IMR-90 (cell line): ENCODE data around the gene KLKB1. TPM values are rescaled to one million over a fixed set of nuclear protein-coding genes. Genes with fewer than 3 reads are reported as not detected.

Source experiments
- ATAC-seq: fragments of 200-7000 bp; cut with Tn5 transposase; 2 replicates; pipeline ENCODE4 v1.9.1; 2020; ENCODE audit warnings: low read depth, mild to moderate bottlenecking, moderate library complexity
- BruUV-seq: library from RNA; stranded (reverse); fragments of 400-500 nt; replicated peaks from 2 replicates; lab custom pipeline; 2021; lab: Mats Ljungman, UMichigan
- CTCF ChIA-PET: fragments of 300-600 bp; formaldehyde crosslinking; extraction: SDS; loops from one replicate; lab custom pipeline; 2021; ENCODE audit warnings: antibody characterized with exemption; lab: Yijun Ruan, JAX
- POLR2A ChIA-PET: fragments of 300-600 bp; sonication (Branson Sonifier 250); formaldehyde crosslinking; loops from one replicate; lab custom pipeline; 2022; ENCODE audit warnings: antibody characterized with exemption; ENCODE audit not compliant: unreplicated experiment; lab: Charles Lee
- DNase-seq: peaks from one replicate; pipeline ENCODE4 v3.0.0; 2013
- H2AFZ ChIP-seq: replicated peaks from 2 replicates; pipeline ENCODE3; 2013; ENCODE audit warnings: low read length, mild to moderate bottlenecking; ENCODE audit not compliant: poor library complexity
- H2AK5ac ChIP-seq: 2 replicates; pipeline ENCODE4 v1.6.1; 2013; ENCODE audit warnings: low read depth, low read length, inconsistent platforms
- H2AK9ac ChIP-seq: replicated peaks from 2 replicates; pipeline ENCODE3; 2013; ENCODE audit warnings: mild to moderate bottlenecking, low read depth, low read length, moderate library complexity; ENCODE audit not compliant: poor library complexity
- H2BK120ac ChIP-seq: 2 replicates; pipeline ENCODE4 v1.6.1; 2013; ENCODE audit warnings: low read depth, low read length, inconsistent platforms
- H2BK15ac ChIP-seq: 3 replicates; pipeline ENCODE4 v1.6.1; 2013; ENCODE audit warnings: low read depth, low read length, inconsistent platforms
- H2BK20ac ChIP-seq: 2 replicates; pipeline ENCODE4 v1.6.1; 2013; ENCODE audit warnings: low read depth, mild to moderate bottlenecking, inconsistent platforms, low read length, moderate library complexity
- H2BK5ac ChIP-seq: 2 replicates; pipeline ENCODE4 v1.6.1; 2013; ENCODE audit warnings: mild to moderate bottlenecking, low read depth, low read length, inconsistent platforms; ENCODE audit not compliant: poor library complexity, severe bottlenecking
- H3K14ac ChIP-seq: replicated peaks from 2 replicates; pipeline ENCODE4 v1.6.1; 2013; ENCODE audit warnings: low read depth, low read length, inconsistent platforms
- H3K18ac ChIP-seq: 2 replicates; pipeline ENCODE4 v1.6.1; 2013; ENCODE audit warnings: low read depth, low read length, control low read depth
- H3K23ac ChIP-seq: 2 replicates; pipeline ENCODE4 v1.6.1; 2013; ENCODE audit warnings: low read depth, low read length, inconsistent platforms
- H3K27ac ChIP-seq: 2 replicates; pipeline ENCODE4 v1.5.1; 2013; ENCODE audit warnings: mild to moderate bottlenecking, control low read depth, low read length; ENCODE audit not compliant: insufficient read depth
- H3K27me3 ChIP-seq: 2 replicates; pipeline ENCODE4 v1.6.1; 2013; ENCODE audit warnings: low read length; ENCODE audit not compliant: control insufficient read depth, insufficient read depth
- H3K36me3 ChIP-seq: 2 replicates; pipeline ENCODE4 v1.6.1; 2013; ENCODE audit warnings: low read length, mixed read lengths; ENCODE audit not compliant: control insufficient read depth, insufficient read depth
- H3K4ac ChIP-seq: 2 replicates; pipeline ENCODE4 v1.6.1; 2013; ENCODE audit warnings: low read depth, low read length, inconsistent platforms
- H3K4me1 ChIP-seq: 2 replicates; pipeline ENCODE4 v1.6.1; 2013; ENCODE audit warnings: low read length, mixed read lengths; ENCODE audit not compliant: control insufficient read depth, insufficient read depth
- H3K4me2 ChIP-seq: 2 replicates; pipeline ENCODE4 v1.6.1; 2013; ENCODE audit warnings: low read depth, mild to moderate bottlenecking, control low read depth, low read length, moderate library complexity
- H3K4me3 ChIP-seq: 2 replicates; pipeline ENCODE4 v1.5.1; 2013; ENCODE audit warnings: low read depth, mild to moderate bottlenecking, control low read depth, low read length, moderate library complexity; ENCODE audit not compliant: insufficient read depth
- H3K56ac ChIP-seq: 2 replicates; pipeline ENCODE4 v1.6.1; 2013; ENCODE audit warnings: low read length, inconsistent platforms; ENCODE audit not compliant: insufficient read depth; ENCODE audit errors: extremely low read depth
- H3K79me1 ChIP-seq, 2 experiments: 2 replicates each; pipeline ENCODE4 v1.6.1; 2013; ENCODE audit warnings: low read length in 2 of 2, inconsistent platforms in 1 of 2, low read depth in 1 of 2
- H3K9ac ChIP-seq: 2 replicates; pipeline ENCODE4 v1.6.1; 2013; ENCODE audit warnings: low read depth, low read length, control low read depth
- H3K9me1 ChIP-seq: 2 replicates; pipeline ENCODE4 v1.6.1; 2013; ENCODE audit warnings: low read length, inconsistent platforms; ENCODE audit not compliant: insufficient read depth
- H3K9me3 ChIP-seq: 2 replicates; pipeline ENCODE4 v1.6.1; 2013; ENCODE audit warnings: low read length; ENCODE audit not compliant: control insufficient read depth, insufficient read depth
- H4K20me1 ChIP-seq: 2 replicates; pipeline ENCODE4 v1.6.1; 2013; ENCODE audit warnings: low read length, inconsistent platforms; ENCODE audit not compliant: insufficient read depth
- H4K5ac ChIP-seq: 2 replicates; pipeline ENCODE4 v1.6.1; 2013; ENCODE audit warnings: mild to moderate bottlenecking, low read depth, low read length, control low read depth
- H4K8ac ChIP-seq, 2 experiments: 2 replicates each; pipeline ENCODE4 v1.6.1; 2013; ENCODE audit warnings: low read depth in 2 of 2, low read length in 2 of 2, control low read depth in 1 of 2, inconsistent platforms in 1 of 2
- H4K91ac ChIP-seq: 2 replicates; pipeline ENCODE4 v1.6.1; 2013; ENCODE audit warnings: low read depth, low read length, inconsistent platforms; ENCODE audit not compliant: insufficient read depth
- CEBPB ChIP-seq: IDR thresholded peaks from 2 replicates; pipeline ENCODE4 v1.6.1; 2012; ENCODE audit warnings: low read depth, low read length, improper control_type of control experiment
- CHD1 ChIP-seq: IDR thresholded peaks from 2 replicates; pipeline ENCODE4 v1.6.1; 2012; ENCODE audit warnings: low read depth, low read length, improper control_type of control experiment
- ELK1 ChIP-seq: fragments of 150-350 bp; IDR thresholded peaks from 2 replicates; pipeline ENCODE4 v1.6.1; 2016; ENCODE audit warnings: low read depth, mild to moderate bottlenecking, low read length, moderate library complexity, borderline replicate concordance
- FOS ChIP-seq: fragments of 150-350 bp; IDR thresholded peaks from 2 replicates; pipeline ENCODE4 v1.6.1; 2016; ENCODE audit warnings: low read depth, low read length
- MAFK ChIP-seq: IDR thresholded peaks from 2 replicates; pipeline ENCODE4 v1.6.1; 2012; ENCODE audit warnings: low read depth, low read length, improper control_type of control experiment
- MAZ ChIP-seq: IDR thresholded peaks from 2 replicates; pipeline ENCODE4 v1.6.1; 2012; ENCODE audit warnings: low read depth, mild to moderate bottlenecking, low read length, improper control_type of control experiment, moderate library complexity, borderline replicate concordance
- MXI1 ChIP-seq: IDR thresholded peaks from 2 replicates; pipeline ENCODE4 v1.6.1; 2012; ENCODE audit warnings: low read depth, mild to moderate bottlenecking, low read length, moderate library complexity, borderline replicate concordance
- NFE2L2 ChIP-seq: fragments of 150-350 bp; IDR thresholded peaks from 2 replicates; pipeline ENCODE4 v1.6.1; 2016; ENCODE audit warnings: low read depth, mild to moderate bottlenecking, low read length
- POLR2A ChIP-seq: IDR thresholded peaks from 2 replicates; pipeline ENCODE4 v1.6.1; 2012; ENCODE audit warnings: mild to moderate bottlenecking, low read depth, low read length
- RAD21 ChIP-seq: IDR thresholded peaks from 2 replicates; pipeline ENCODE4 v1.6.1; 2012; ENCODE audit warnings: low read length, improper control_type of control experiment
- RCOR1 ChIP-seq: IDR thresholded peaks from 2 replicates; pipeline ENCODE4 v1.6.1; 2012; ENCODE audit warnings: mild to moderate bottlenecking, low read length, improper control_type of control experiment; ENCODE audit not compliant: insufficient replicate concordance
- RFX5 ChIP-seq: IDR thresholded peaks from 2 replicates; pipeline ENCODE4 v1.8.0; 2012; ENCODE audit warnings: low read depth, mild to moderate bottlenecking, low read length, moderate library complexity
- SMC3 ChIP-seq: fragments of 150-350 bp; IDR thresholded peaks from 2 replicates; pipeline ENCODE4 v1.6.1; 2016; ENCODE audit warnings: low read depth, mild to moderate bottlenecking, antibody characterized with exemption, low read length, moderate library complexity
- WGBS, 2 experiments: methylation state at CpG; one replicate each; pipeline versions ENCODE4 v1.1.5 to v1.1.7; 2013; ENCODE audit warnings: missing lambda C conversion rate in 2 of 2; ENCODE audit not compliant: insufficient read length in 1 of 2; ENCODE audit errors: extremely low coverage in 2 of 2; 5-methylcytosine and 5-hydroxymethylcytosine counted together
- dilution Hi-C: fragments of 300-500 bp; cut with HindIII; formaldehyde crosslinking; loops from one replicate; pipeline ENCODE4 v1.14.3; 2018; ENCODE audit warnings: low sequenced_read_pairs; ENCODE audit not compliant: unreplicated experiment
- in situ Hi-C: fragments of 300-500 bp; cut with MboI; formaldehyde crosslinking; loops from 3 replicates; pipeline ENCODE4 v1.14.3; 2019; ENCODE audit warnings: low sequenced_read_pairs, inconsistent platforms, mixed read lengths
- intact Hi-C: fragments of 100-400 bp; cut with micrococcal nuclease; formaldehyde crosslinking; loops from 2 replicates; pipeline ENCODE4 v1.10.0; 2022
- polyA plus RNA-seq, 3 experiments: library from polyadenylated mRNA; depleted of rRNA; stranded (reverse); fragments of >200 nt; gene quantifications; 2 replicates each; pipeline ENCODE4 v1.2.3, GENCODE V29; 2012; ENCODE audit warnings: low replicate concordance in 1 of 3
- total RNA-seq: library from RNA; depleted of rRNA; stranded (reverse); fragments of >200 nt; gene quantifications from 2 replicates; pipeline ENCODE4 v1.2.3, GENCODE V29; 2012

Gene KLKB1
- total and polyA plus RNA-seq, 2 of the 4 experiments (the other 2 are of a cell fraction) = 0.03 TPM; not detected in 1

- no peaks in the 10 kb centered on the region for H3K36me3 ChIP-seq
- H3K4me1 ChIP-seq = no peaks in the 10 kb centered on the region
- no peaks in the 10 kb centered on the region for H3K9me3 ChIP-seq
- H2AK9ac ChIP-seq = no peak overlapping the region
- H2BK15ac ChIP-seq = no peak overlapping the region
- in situ Hi-C loops = no loop called here
- H2BK20ac ChIP-seq = no peak overlapping the region
- H3K27ac ChIP-seq = no peak overlapping the region
- no peak overlapping the region for H2AK5ac ChIP-seq
- no peak overlapping the region for H3K4me2 ChIP-seq
- no peak overlapping the region for H3K23ac ChIP-seq
- H2BK120ac ChIP-seq = no peak overlapping the region
- H3K4me3 ChIP-seq = no peak overlapping the region
- intact Hi-C loops = no loop called here
- no peak overlapping the region for H4K91ac ChIP-seq
- H4K20me1 ChIP-seq = no peaks in the 10 kb centered on the region
- H3K18ac ChIP-seq = no peak overlapping the region
- no peaks in the 10 kb centered on the region for H3K9me1 ChIP-seq
- no peak overlapping the region for H4K5ac ChIP-seq
- no peak overlapping the region for H3K9ac ChIP-seq
- BruUV-seq = no TSS peak
- no peak overlapping the region for H3K4ac ChIP-seq
- no peaks in the 10 kb centered on the region for H3K27me3 ChIP-seq
- H2BK5ac ChIP-seq = no peak overlapping the region
- POLR2A ChIA-PET = no interaction called here
- no peak for DNase-seq
- WGBS, 2 experiments = 57% methylated on average over 1 of the region's 7 CpGs; no CpG with 5 or more reads in 1 of the 2 experiments
- no peak overlapping the region for H2AFZ ChIP-seq
- dilution Hi-C loops = no loop called here
- H3K14ac ChIP-seq = no peak overlapping the region
- TF ChIP-seq RCOR1 (no peak), POLR2A (no peak), FOS (no peak), MAFK (no peak), MXI1 (no peak), ELK1 (no peak), MAZ (no peak), RFX5 (no peak), NFE2L2 (no peak), RAD21 (no peak), CEBPB (no peak), CHD1 (no peak), SMC3 (no peak)
- H3K79me1 ChIP-seq = no peaks in the 10 kb centered on the region
- no peak overlapping the region for H3K56ac ChIP-seq
- ATAC-seq = no peak
- H4K8ac ChIP-seq = no peak overlapping the region
- CTCF ChIA-PET = no interaction called here
Observed at GRCh38 chr4:186240452-186240847, 13.1 kb downstream of the KLKB1 start.
